MM.1S (cell line): ENCODE data around the gene IL2RA.

Experiments
- CTCF ChIP-seq: fragments of 300-600 bp; sonication (generic); IDR thresholded peaks from 2 replicates; pipeline ENCODE4 v1.5.1; 2016; ENCODE audit warnings: antibody characterized with exemption, low read length, mixed read lengths
- EZH2 ChIP-seq: fragments of 300-600 bp; sonication (generic); optimal IDR thresholded peaks from 2 replicates; pipeline ENCODE3; 2017; ENCODE audit warnings: low read depth, mild to moderate bottlenecking, antibody characterized with exemption, low read length, mixed read lengths

GRCh38 chr10:6006991-6007390 is 55.2 kb downstream of the IL2RA start:
- TF ChIP-seq CTCF, result no peak
- TF ChIP-seq EZH2, result no peak
